Stimulated activated naive B cell treated with anti-CD40 and anti-IgM and Interleukin-4, amounts not matched to agents 10 μg/mL and 1 μg/mL and 100 μg/mL, for 72 hours (primary cell): Measurements from ENCODE around the gene SSTR5.
"Not testable (repeated sequence)": the region's sequence is repeated elsewhere in the genome, so short reads cannot be mapped to it uniquely, and the experiment has no call there.

Experiments used
- ATAC-seq, 2 donors: fragments of 150-1000 bp; cut with Tn5 transposase; replicated peaks; 2 replicates each; pipeline ENCODE4 v1.10.0; 2021; ENCODE audit warnings: moderate library complexity in 1 of 2
- DNase-seq: peaks from one replicate; pipeline ENCODE4 v3.0.0; 2021
- H3K27ac Mint-ChIP-seq: one replicate; pipeline ENCODE4 v1.8.0; 2022; ENCODE audit warnings: mild to moderate bottlenecking, mixed read lengths
- H3K27me3 Mint-ChIP-seq, 2 donors: one replicate each; pipeline ENCODE4 v1.8.0; 2022; ENCODE audit warnings: mixed read lengths in 2 of 2
- H3K36me3 Mint-ChIP-seq, 2 donors: one replicate each; pipeline ENCODE4 v1.8.0; 2022; ENCODE audit warnings: mixed read lengths in 2 of 2, mild to moderate bottlenecking in 1 of 2
- H3K4me1 Mint-ChIP-seq, 2 donors: one replicate each; pipeline ENCODE4 v1.8.0; 2022; ENCODE audit warnings: mixed read lengths in 2 of 2, mild to moderate bottlenecking in 1 of 2
- H3K4me3 Mint-ChIP-seq, 2 donors: one replicate each; pipeline ENCODE4 v1.8.0; 2022; ENCODE audit warnings: mild to moderate bottlenecking in 2 of 2, mixed read lengths in 2 of 2, moderate library complexity in 1 of 2
- H3K9me3 Mint-ChIP-seq, 2 donors: one replicate each; pipeline ENCODE4 v1.8.0; 2022; ENCODE audit warnings: mixed read lengths in 2 of 2, mild to moderate bottlenecking in 1 of 2

The SSTR5 gene

GRCh38 chr16:1090620-1091587, 18.4 kb downstream of the SSTR5 start:
- Mint-ChIP-seq H3K4me1 (peaks cover 0 to 4% of the 10 kb centered on the region in 2 donors), H3K9me3 (peaks cover 0 to 3% of the 10 kb centered on the region in 2 donors), H3K4me3 (no peak overlapping the region), H3K36me3 (peaks cover 0 to 4% of the 10 kb centered on the region in 2 donors), H3K27ac (no peak overlapping the region), H3K27me3 (peaks cover 8 to 12% of the 10 kb centered on the region in 2 donors)
- DNase-seq, result no peak
- no peak for ATAC-seq

GRCh38 chr16:1091992-1092552, 19.5 kb downstream of the SSTR5 start:
- peaks cover 0 to 4% of the 10 kb centered on the region in 2 donors for H3K4me1 Mint-ChIP-seq
- no peak overlapping the region for H3K4me3 Mint-ChIP-seq
- ATAC-seq (no peak), DNase-seq (no peak)
- peaks cover 8 to 10% of the 10 kb centered on the region in 2 donors for H3K27me3 Mint-ChIP-seq
- peaks cover 0 to 3% of the 10 kb centered on the region in 2 donors for H3K9me3 Mint-ChIP-seq
- peaks cover 0 to 4% of the 10 kb centered on the region in 2 donors for H3K36me3 Mint-ChIP-seq
- H3K27ac Mint-ChIP-seq, result no peak overlapping the region

- not testable (repeated sequence) for H3K9me3 Mint-ChIP-seq, H3K4me3 Mint-ChIP-seq, DNase-seq, H3K4me1 Mint-ChIP-seq, H3K36me3 Mint-ChIP-seq, ATAC-seq, H3K27ac Mint-ChIP-seq, H3K27me3 Mint-ChIP-seq
These were observed 20.2 kb downstream of the SSTR5 start for GRCh38 chr16:1092685-1093283.

DNA sequence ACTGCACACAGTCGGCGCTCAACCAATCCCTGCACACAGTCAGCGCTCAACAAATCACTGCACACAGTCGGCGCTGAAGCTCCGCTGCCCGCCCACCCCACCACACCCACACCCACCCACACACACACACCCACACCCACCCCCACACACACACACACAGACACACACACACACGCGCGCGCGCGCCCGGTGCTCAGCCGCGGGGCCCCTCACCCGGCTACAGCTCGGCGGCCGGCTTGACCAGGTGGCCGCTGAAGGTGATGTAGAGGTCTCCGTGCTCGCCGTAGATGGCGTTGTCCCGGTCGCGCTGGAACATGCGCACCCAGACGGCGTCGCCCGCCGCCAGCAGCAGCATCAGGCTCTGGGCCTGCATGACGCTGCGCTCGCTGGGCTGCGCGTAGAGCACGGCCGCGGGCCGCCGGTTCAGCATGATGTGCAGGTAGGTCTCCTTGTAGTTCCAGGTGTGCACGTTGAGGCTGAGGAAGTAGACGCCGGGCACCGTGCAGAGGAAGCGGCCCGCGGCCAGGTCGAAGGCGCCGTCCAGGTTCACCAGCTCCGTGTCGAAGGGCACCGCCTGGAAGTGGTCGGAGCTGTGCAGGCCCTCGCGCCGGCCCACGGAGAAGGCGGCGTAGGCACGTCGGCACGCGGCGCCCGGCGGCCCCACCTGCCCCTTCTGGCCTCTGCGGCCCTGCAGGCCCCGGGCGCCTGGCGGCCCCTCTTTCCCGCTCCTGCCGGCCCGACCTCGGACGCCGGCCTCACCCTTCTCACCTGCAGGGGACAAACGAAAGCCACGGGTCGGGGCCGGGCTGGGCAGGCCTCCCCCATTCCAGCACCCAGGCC, 21.0 kb downstream of the SSTR5 start:
- ATAC-seq (peak; percentile 41 to 61), DNase-seq (no peak)
- Mint-ChIP-seq H3K27me3 (peaks cover 6 to 8% of the 10 kb centered on the region in 2 donors), H3K9me3 (peaks cover 0 to 3% of the 10 kb centered on the region in 2 donors), H3K4me3 (no peak overlapping the region), H3K36me3 (peaks cover 0 to 4% of the 10 kb centered on the region in 2 donors), H3K4me1 (peaks cover 0 to 4% of the 10 kb centered on the region in 2 donors), H3K27ac (no peak overlapping the region)

GRCh38 chr16:1094124-1094479, 21.6 kb downstream of the SSTR5 start:
- DNase-seq (no peak), ATAC-seq (no peak)
- peaks cover 0 to 4% of the 10 kb centered on the region in 2 donors for H3K4me1 Mint-ChIP-seq
- H3K4me3 Mint-ChIP-seq, result no peak overlapping the region
- H3K36me3 Mint-ChIP-seq, result peaks cover 0 to 4% of the 10 kb centered on the region in 2 donors
- H3K27ac Mint-ChIP-seq, result no peak overlapping the region
- H3K9me3 Mint-ChIP-seq, result peaks cover 0 to 3% of the 10 kb centered on the region in 2 donors
- H3K27me3 Mint-ChIP-seq, result peaks cover 3% of the 10 kb centered on the region in 2 donors

- peaks cover under 1 to 4% of the 10 kb centered on the region in 2 donors for H3K27me3 Mint-ChIP-seq
- peaks cover 2 to 4% of the 10 kb centered on the region in 2 donors for H3K4me1 Mint-ChIP-seq
- no peak for ATAC-seq
These were observed 22.3 kb downstream of the SSTR5 start for GRCh38 chr16:1094601-1095449.

GRCh38 chr16:1095450-1096168, 23.1 kb downstream of the SSTR5 start:
- no peak overlapping the region for H3K4me3 Mint-ChIP-seq
- no peak overlapping the region for H3K27ac Mint-ChIP-seq

More at GRCh38 chr16:1094601-1095449, 22.3 kb downstream of the SSTR5 start:
- no peak for DNase-seq
- H3K36me3 Mint-ChIP-seq, result peaks cover 0 to 4% of the 10 kb centered on the region in 2 donors
- no peak overlapping the region for H3K4me3 Mint-ChIP-seq
- H3K27ac Mint-ChIP-seq, result no peak overlapping the region
- H3K9me3 Mint-ChIP-seq, result peaks cover 0 to 3% of the 10 kb centered on the region in 2 donors

DNA sequence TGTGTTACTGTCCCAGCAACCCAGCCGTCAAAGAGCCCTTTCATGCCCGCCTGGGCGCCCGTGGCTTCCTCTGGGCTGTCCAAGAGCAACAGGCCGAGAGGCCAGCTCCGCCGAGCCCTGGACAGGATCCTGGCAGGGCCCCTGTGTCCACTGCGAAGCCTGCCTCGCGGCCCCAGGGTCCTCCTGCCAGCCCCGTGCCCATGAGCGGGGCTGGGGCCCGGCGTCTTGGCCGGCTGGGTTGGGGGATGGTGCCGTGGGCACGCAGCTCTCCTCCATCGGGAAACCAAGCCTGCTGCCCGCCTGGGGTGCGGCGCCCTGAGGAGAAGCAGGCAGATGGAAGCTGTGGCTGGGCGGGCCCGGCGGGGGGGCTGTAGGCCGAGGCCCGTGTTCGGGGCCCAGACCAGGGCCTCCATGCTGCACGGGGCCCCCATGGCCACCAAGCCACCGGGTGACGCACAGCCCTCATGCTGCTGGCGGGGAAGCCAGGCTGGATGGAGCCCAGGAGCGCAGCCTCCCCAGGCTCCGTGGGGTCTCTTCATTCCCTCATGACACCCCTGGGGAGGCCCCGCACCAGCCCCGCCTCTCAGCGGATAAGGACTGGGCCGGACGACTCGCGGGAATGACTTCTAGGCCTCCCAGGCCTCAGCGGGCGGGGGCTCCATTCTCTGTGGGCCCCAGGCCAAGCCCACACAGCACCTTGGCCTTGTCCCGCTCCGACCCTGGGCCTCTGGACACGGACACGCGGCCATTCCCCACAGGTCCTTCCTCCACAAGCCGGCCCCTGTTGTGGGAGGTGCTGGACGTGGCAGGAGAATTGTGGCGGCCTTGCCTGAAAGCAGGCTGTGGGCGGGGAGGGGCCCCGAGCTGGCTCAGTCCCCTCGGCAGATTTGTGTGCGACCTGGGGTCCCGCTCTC, 23.9 kb downstream of the SSTR5 start, which contains the start of gene C1QTNF8:
C1QTNF8 (minus strand) TSS at position 76 of the 914 bp plus-strand sequence. CDS start 1,322 bp downstream, outside the sequence.
- ATAC-seq (no peak), DNase-seq (no peak)
- Mint-ChIP-seq H3K27me3 (peaks cover 14 to 15% of the 10 kb centered on the region in 2 donors), H3K27ac (no peak within 1 kb of the TSS), H3K4me1 (peaks cover 2 to 4% of the 10 kb centered on the region in 2 donors), H3K36me3 (peaks cover 0 to 4% of the 10 kb centered on the region in 2 donors), H3K4me3 (no peak within 1 kb of the TSS), H3K9me3 (peaks cover 0 to 3% of the 10 kb centered on the region in 2 donors)

More at GRCh38 chr16:1095450-1096168, 23.1 kb downstream of the SSTR5 start:
- Mint-ChIP-seq H3K9me3 (peaks cover 0 to 3% of the 10 kb centered on the region in 2 donors), H3K36me3 (peaks cover 0 to 4% of the 10 kb centered on the region in 2 donors), H3K4me1 (peaks cover 2 to 4% of the 10 kb centered on the region in 2 donors), H3K27me3 (peaks cover 8 to 9% of the 10 kb centered on the region in 2 donors)
- ATAC-seq (no peak), DNase-seq (no peak)

GRCh38 chr16:1097156-1097555, 24.6 kb downstream of the SSTR5 start:
- peak in 1 of 2 donors; percentile 28 for ATAC-seq
- peaks cover 15 to 16% of the 10 kb centered on the region in 2 donors for H3K27me3 Mint-ChIP-seq
- H3K36me3 Mint-ChIP-seq, result peaks cover 0 to 4% of the 10 kb centered on the region in 2 donors
- no peak for DNase-seq
- H3K9me3 Mint-ChIP-seq, result peaks cover 0 to 3% of the 10 kb centered on the region in 2 donors
- H3K4me3 Mint-ChIP-seq, result no peak overlapping the region
- no peak overlapping the region for H3K27ac Mint-ChIP-seq
- peaks cover 2 to 4% of the 10 kb centered on the region in 2 donors for H3K4me1 Mint-ChIP-seq

GRCh38 chr16:1097800-1098199, 25.3 kb downstream of the SSTR5 start:
- DNase-seq (no peak), ATAC-seq (no peak)
- Mint-ChIP-seq H3K27me3 (peaks cover 15 to 16% of the 10 kb centered on the region in 2 donors), H3K4me3 (no peak overlapping the region), H3K4me1 (peaks cover 2 to 4% of the 10 kb centered on the region in 2 donors), H3K9me3 (peaks cover 0 to 3% of the 10 kb centered on the region in 2 donors), H3K36me3 (peaks cover 0 to 4% of the 10 kb centered on the region in 2 donors), H3K27ac (no peak overlapping the region)

DNA sequence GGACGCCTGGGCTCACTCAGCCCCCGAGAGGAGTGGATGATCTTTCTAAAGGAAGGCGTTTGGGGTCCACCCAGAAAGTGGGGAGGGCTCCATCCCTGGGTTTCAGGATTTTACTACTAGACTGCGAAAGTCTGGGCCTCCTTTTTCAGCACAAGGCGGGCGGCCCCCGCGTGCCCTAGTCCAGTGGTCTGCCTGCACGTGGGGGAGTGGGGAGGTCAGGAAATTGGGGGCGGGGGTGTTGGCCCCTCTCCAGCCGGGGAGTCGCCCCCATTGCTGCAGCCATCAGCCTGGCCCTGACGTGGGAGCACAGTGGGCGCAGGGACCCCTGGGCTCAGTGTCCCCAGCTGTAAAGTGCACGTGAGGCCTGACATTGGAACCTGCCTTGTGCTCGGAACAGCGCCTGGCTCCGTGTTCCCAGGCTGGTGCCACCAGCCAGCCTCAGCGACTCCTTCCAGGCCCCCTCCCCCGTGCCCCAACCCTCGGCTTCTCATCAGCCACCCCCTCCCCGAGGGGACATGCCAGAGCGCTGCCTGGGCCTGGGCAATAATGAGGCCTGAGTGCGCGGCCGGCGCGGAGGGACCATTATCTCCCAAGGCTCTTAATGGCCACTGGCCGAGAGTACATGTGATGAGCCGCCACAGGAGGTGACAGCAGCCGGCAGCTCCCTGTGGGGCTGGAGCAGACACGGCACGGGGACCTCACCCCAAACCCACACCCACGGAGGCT, 25.9 kb downstream of the SSTR5 start:
- no peak overlapping the region for H3K27ac Mint-ChIP-seq
- peaks cover 2% of the 10 kb centered on the region in 2 donors for H3K4me1 Mint-ChIP-seq
- H3K27me3 Mint-ChIP-seq, result peaks cover 15 to 16% of the 10 kb centered on the region in 2 donors
- ATAC-seq (no peak), DNase-seq (no peak)
- no peak overlapping the region for H3K4me3 Mint-ChIP-seq
- peaks cover 0 to 3% of the 10 kb centered on the region in 2 donors for H3K36me3 Mint-ChIP-seq
- H3K9me3 Mint-ChIP-seq, result peaks cover 0 to 1% of the 10 kb centered on the region in 2 donors
